Measurements from ENCODE around the gene CSNK1A1.
"Not testable (repeated sequence)": the region's sequence is repeated elsewhere in the genome, so short reads cannot be mapped to it uniquely, and the experiment has no call there.

The CSNK1A1 gene

GRCh38 chr5:149572170-149572569 lies 20.9 kb upstream of the CSNK1A1 start:
- DNase-seq = no peak

- no peak for DNase-seq
These were observed 16.0 kb upstream of the CSNK1A1 start for GRCh38 chr5:149567226-149567625.

- DNase-seq = peak; percentile 28 to 51
These were observed 13.4 kb upstream of the CSNK1A1 start for GRCh38 chr5:149564542-149565140.

GRCh38 chr5:149563466-149563865 lies 12.2 kb upstream of the CSNK1A1 start:
- DNase-seq = no peak

GRCh38 chr5:149561848-149562247 lies 10.6 kb upstream of the CSNK1A1 start:
- DNase-seq = no peak

- DNase-seq = no peak
These were observed 8.5 kb upstream of the CSNK1A1 start for GRCh38 chr5:149559706-149560105.

- DNase-seq = no peak
These were observed 1.4 kb upstream of the CSNK1A1 start for GRCh38 chr5:149552553-149553160.

GRCh38 chr5:149552038-149552494 lies 827 bp upstream of the CSNK1A1 start:
- no peak for DNase-seq

GRCh38 chr5:149550594-149551226 lies 529 bp downstream of the CSNK1A1 start:
- no peak for DNase-seq

GRCh38 chr5:149550268-149550583 lies 1.0 kb downstream of the CSNK1A1 start:
- no peak for DNase-seq

- no peak for DNase-seq
These were observed 1.6 kb downstream of the CSNK1A1 start for GRCh38 chr5:149549461-149550267.

GRCh38 chr5:149546974-149547373 lies 4.3 kb downstream of the CSNK1A1 start:
- DNase-seq = no peak

GRCh38 chr5:149545327-149545726 lies 5.9 kb downstream of the CSNK1A1 start:
- DNase-seq = no peak

GRCh38 chr5:149544028-149544420 lies 7.2 kb downstream of the CSNK1A1 start:
- no peak for DNase-seq

GRCh38 chr5:149543361-149544027 lies 7.7 kb downstream of the CSNK1A1 start:
- DNase-seq = no peak

GRCh38 chr5:149541893-149542292 lies 9.3 kb downstream of the CSNK1A1 start:
- no peak for DNase-seq

GRCh38 chr5:149540089-149540488 lies 11.2 kb downstream of the CSNK1A1 start:
- DNase-seq = no peak

- DNase-seq = no peak
These were observed 13.8 kb downstream of the CSNK1A1 start for GRCh38 chr5:149537374-149537975.

GRCh38 chr5:149535787-149536186 lies 15.5 kb downstream of the CSNK1A1 start:
- not testable (repeated sequence) for DNase-seq

- no peak for DNase-seq
These were observed 18.8 kb downstream of the CSNK1A1 start for GRCh38 chr5:149532413-149532812.

- no peak for DNase-seq
These were observed 21.8 kb downstream of the CSNK1A1 start for GRCh38 chr5:149529463-149529862.

GRCh38 chr5:149528281-149529060 lies 22.8 kb downstream of the CSNK1A1 start:
- no peak for DNase-seq

Data from NCI-H1930 (cell line).